Activated T-helper 17 cell treated with anti-CD3 and anti-CD28 coated beads, Interleukin-2, amount 50 U/mL, for 72 hours (primary cell): Measurements from ENCODE around the gene KIRREL1. TPM values are rescaled to one million over a fixed set of nuclear protein-coding genes. Genes with fewer than 3 reads are reported as not detected.

Experiments
- ATAC-seq: fragments of 150-1000 bp; cut with Tn5 transposase; replicated peaks from 2 replicates; pipeline ENCODE4 v1.10.0; 2021; ENCODE audit warnings: mild to moderate bottlenecking, moderate library complexity
- H3K27ac Mint-ChIP-seq: one replicate; pipeline ENCODE4 v1.8.0; 2022; ENCODE audit warnings: mixed read lengths
- H3K27me3 Mint-ChIP-seq: one replicate; pipeline ENCODE4 v1.8.0; 2022; ENCODE audit warnings: mixed read lengths
- H3K36me3 Mint-ChIP-seq: one replicate; pipeline ENCODE4 v1.8.0; 2022; ENCODE audit warnings: low read depth, mild to moderate bottlenecking, mixed read lengths
- H3K4me1 Mint-ChIP-seq: one replicate; pipeline ENCODE4 v1.8.0; 2022; ENCODE audit warnings: mixed read lengths
- H3K4me3 Mint-ChIP-seq: one replicate; pipeline ENCODE4 v1.8.0; 2022; ENCODE audit warnings: mild to moderate bottlenecking, mixed read lengths
- H3K9me3 Mint-ChIP-seq: one replicate; pipeline ENCODE4 v1.8.0; 2022; ENCODE audit warnings: mixed read lengths
- total RNA-seq, 2 donors: library from RNA; stranded (reverse); gene quantifications; one replicate each; pipeline ENCODE4 v1.2.3, GENCODE V29; 2022

The KIRREL1 gene
- under 1 TPM in 1 of 2 donors, not detected in 1; 0.08 TPM for total RNA-seq

- Mint-ChIP-seq H3K27ac (no peak within 1 kb of the TSS), H3K9me3 (no peaks in the 10 kb centered on the region), H3K4me3 (peak within 1 kb of the TSS; percentile 29), H3K4me1 (no peaks in the 10 kb centered on the region), H3K27me3 (peaks cover 54% of the 10 kb centered on the region), H3K36me3 (no peaks in the 10 kb centered on the region)
- ATAC-seq, result no peak
These were observed at the start of gene KIRREL1 for GRCh38 chr1:157993147-157993917. Gene KIRREL1, plus strand, starts transcription at chr1:157993645. Its CDS starts 32 bp downstream, at chr1:157993677.

- H3K27me3 Mint-ChIP-seq, result peaks cover 13% of the 10 kb centered on the region
- ATAC-seq, result no peak
- no peaks in the 10 kb centered on the region for H3K36me3 Mint-ChIP-seq
These were observed 48.7 kb upstream of the KIRREL1 start for GRCh38 chr1:157944663-157945280.

GRCh38 chr1:157948312-157949073 lies 45.0 kb upstream of the KIRREL1 start:
- H3K4me3 Mint-ChIP-seq, result no peak overlapping the region
- no peaks in the 10 kb centered on the region for H3K4me1 Mint-ChIP-seq
- no peaks in the 10 kb centered on the region for H3K36me3 Mint-ChIP-seq
- H3K9me3 Mint-ChIP-seq, result no peaks in the 10 kb centered on the region
- no peak overlapping the region for H3K27ac Mint-ChIP-seq
- no peak for ATAC-seq
- peaks cover 16% of the 10 kb centered on the region for H3K27me3 Mint-ChIP-seq

More at GRCh38 chr1:157944663-157945280, 48.7 kb upstream of the KIRREL1 start:
- H3K4me1 Mint-ChIP-seq, result no peaks in the 10 kb centered on the region
- H3K27ac Mint-ChIP-seq, result no peak overlapping the region
- H3K9me3 Mint-ChIP-seq, result no peaks in the 10 kb centered on the region
- no peak overlapping the region for H3K4me3 Mint-ChIP-seq

- Mint-ChIP-seq H3K4me1 (no peaks in the 10 kb centered on the region), H3K27me3 (peaks cover 16% of the 10 kb centered on the region), H3K4me3 (no peak overlapping the region), H3K36me3 (no peaks in the 10 kb centered on the region), H3K9me3 (no peaks in the 10 kb centered on the region), H3K27ac (no peak overlapping the region)
- ATAC-seq, result no peak
These were observed 44.4 kb upstream of the KIRREL1 start for GRCh38 chr1:157949074-157949354.

- H3K9me3 Mint-ChIP-seq, result no peaks in the 10 kb centered on the region
- ATAC-seq, result no peak
These were observed 42.2 kb upstream of the KIRREL1 start for GRCh38 chr1:157951230-157951629.

GRCh38 chr1:157952601-157953000 lies 40.8 kb upstream of the KIRREL1 start:
- Mint-ChIP-seq H3K36me3 (no peaks in the 10 kb centered on the region), H3K27ac (no peak overlapping the region), H3K9me3 (no peaks in the 10 kb centered on the region), H3K4me3 (no peak overlapping the region), H3K4me1 (no peaks in the 10 kb centered on the region), H3K27me3 (peaks cover 34% of the 10 kb centered on the region)
- no peak for ATAC-seq

More at GRCh38 chr1:157951230-157951629, 42.2 kb upstream of the KIRREL1 start:
- no peak overlapping the region for H3K27ac Mint-ChIP-seq
- no peaks in the 10 kb centered on the region for H3K36me3 Mint-ChIP-seq
- peaks cover 27% of the 10 kb centered on the region for H3K27me3 Mint-ChIP-seq
- H3K4me1 Mint-ChIP-seq, result no peaks in the 10 kb centered on the region
- H3K4me3 Mint-ChIP-seq, result no peak overlapping the region

GRCh38 chr1:157955221-157955620 lies 38.2 kb upstream of the KIRREL1 start:
- no peaks in the 10 kb centered on the region for H3K36me3 Mint-ChIP-seq
- H3K27me3 Mint-ChIP-seq, result peaks cover 37% of the 10 kb centered on the region
- H3K4me3 Mint-ChIP-seq, result no peak overlapping the region
- no peaks in the 10 kb centered on the region for H3K4me1 Mint-ChIP-seq
- H3K27ac Mint-ChIP-seq, result no peak overlapping the region
- no peaks in the 10 kb centered on the region for H3K9me3 Mint-ChIP-seq
- no peak for ATAC-seq

GRCh38 chr1:157955857-157956256 lies 37.6 kb upstream of the KIRREL1 start:
- Mint-ChIP-seq H3K9me3 (no peaks in the 10 kb centered on the region), H3K27ac (no peak overlapping the region), H3K27me3 (peaks cover 37% of the 10 kb centered on the region), H3K36me3 (no peaks in the 10 kb centered on the region), H3K4me3 (no peak overlapping the region), H3K4me1 (no peaks in the 10 kb centered on the region)
- ATAC-seq, result no peak

GRCh38 chr1:157956732-157957131 lies 36.7 kb upstream of the KIRREL1 start:
- Mint-ChIP-seq H3K4me1 (no peaks in the 10 kb centered on the region), H3K9me3 (no peaks in the 10 kb centered on the region), H3K36me3 (no peaks in the 10 kb centered on the region), H3K27ac (no peak overlapping the region), H3K27me3 (peaks cover 36% of the 10 kb centered on the region), H3K4me3 (no peak overlapping the region)
- ATAC-seq, result no peak

GRCh38 chr1:157958263-157958662 lies 35.2 kb upstream of the KIRREL1 start:
- ATAC-seq, result no peak
- H3K9me3 Mint-ChIP-seq, result no peaks in the 10 kb centered on the region
- H3K27me3 Mint-ChIP-seq, result peaks cover 43% of the 10 kb centered on the region
- no peaks in the 10 kb centered on the region for H3K36me3 Mint-ChIP-seq
- no peak overlapping the region for H3K27ac Mint-ChIP-seq
- peaks cover 5% of the 10 kb centered on the region for H3K4me1 Mint-ChIP-seq
- H3K4me3 Mint-ChIP-seq, result no peak overlapping the region

- no peak overlapping the region for H3K27ac Mint-ChIP-seq
- no peak for ATAC-seq
- H3K27me3 Mint-ChIP-seq, result peaks cover 38% of the 10 kb centered on the region
- H3K4me3 Mint-ChIP-seq, result no peak overlapping the region
- no peaks in the 10 kb centered on the region for H3K9me3 Mint-ChIP-seq
- no peaks in the 10 kb centered on the region for H3K36me3 Mint-ChIP-seq
- H3K4me1 Mint-ChIP-seq, result peaks cover 5% of the 10 kb centered on the region
These were observed 33.7 kb upstream of the KIRREL1 start for GRCh38 chr1:157959750-157960149.

- H3K9me3 Mint-ChIP-seq, result no peaks in the 10 kb centered on the region
- no peak for ATAC-seq
- peaks cover 42% of the 10 kb centered on the region for H3K27me3 Mint-ChIP-seq
These were observed 32.7 kb upstream of the KIRREL1 start for GRCh38 chr1:157960773-157961172.

GRCh38 chr1:157961805-157962762 lies 31.4 kb upstream of the KIRREL1 start:
- H3K9me3 Mint-ChIP-seq, result no peaks in the 10 kb centered on the region
- peak; percentile 87 for ATAC-seq
- H3K36me3 Mint-ChIP-seq, result no peaks in the 10 kb centered on the region
- H3K4me3 Mint-ChIP-seq, result peak overlapping the region; percentile 26
- H3K27ac Mint-ChIP-seq, result peak overlapping the region; percentile 79
- peaks cover 31% of the 10 kb centered on the region for H3K27me3 Mint-ChIP-seq
- H3K4me1 Mint-ChIP-seq, result peaks cover 5% of the 10 kb centered on the region

More at GRCh38 chr1:157960773-157961172, 32.7 kb upstream of the KIRREL1 start:
- H3K4me1 Mint-ChIP-seq, result peaks cover 5% of the 10 kb centered on the region
- no peak overlapping the region for H3K4me3 Mint-ChIP-seq
- no peak overlapping the region for H3K27ac Mint-ChIP-seq
- no peaks in the 10 kb centered on the region for H3K36me3 Mint-ChIP-seq

- Mint-ChIP-seq H3K36me3 (no peaks in the 10 kb centered on the region), H3K4me3 (no peak overlapping the region), H3K9me3 (no peaks in the 10 kb centered on the region), H3K4me1 (peaks cover 5% of the 10 kb centered on the region), H3K27me3 (peaks cover 28% of the 10 kb centered on the region), H3K27ac (no peak overlapping the region)
- ATAC-seq, result no peak
These were observed 29.7 kb upstream of the KIRREL1 start for GRCh38 chr1:157963713-157964112.
